CD4-positive, alpha-beta T cell treated with Interleukin-6 at 100 ng/mL for 8 hours (primary cell): Measurements from ENCODE around the gene NCLN.
"Not testable (repeated sequence)": the region's sequence is repeated elsewhere in the genome, so short reads cannot be mapped to it uniquely, and the experiment has no call there.

Experiments used
- DNase-seq: peaks from one replicate; pipeline ENCODE4 v3.0.0-alpha.2; 2020; ENCODE audit warnings: mixed read lengths, low spot score

Gene NCLN

GRCh38 chr19:3225677-3226093 lies 40.0 kb downstream of the NCLN start:
- DNase-seq, result no peak

DNA sequence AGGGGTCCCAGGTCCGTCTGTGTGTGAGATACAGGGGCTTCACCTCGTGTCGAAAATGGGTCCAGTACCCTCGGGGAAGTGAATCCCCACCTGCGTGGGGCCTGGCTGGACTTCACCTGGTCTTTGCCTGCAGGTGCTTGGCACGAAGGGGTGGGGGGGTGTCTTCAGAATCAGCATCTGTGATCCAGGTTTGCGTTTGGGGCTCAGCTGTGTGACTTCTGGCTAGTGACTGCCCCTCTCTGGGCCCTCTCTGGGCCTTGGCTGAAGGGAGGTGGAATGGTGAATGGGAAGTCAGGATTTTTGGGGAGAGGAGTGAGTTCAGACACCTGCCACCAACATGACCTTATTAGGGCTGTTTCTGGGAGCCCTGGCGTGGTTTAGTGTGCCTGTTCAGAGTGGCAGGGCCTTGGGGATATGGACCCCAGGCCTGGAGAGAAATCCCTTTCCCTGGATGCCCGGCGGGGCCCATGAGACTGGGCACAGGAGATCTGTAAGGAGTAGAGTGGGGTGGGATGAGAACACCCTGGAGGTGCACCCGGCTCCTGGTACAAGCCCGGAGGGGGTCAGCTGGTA lies 41.4 kb downstream of the NCLN start:
- no peak for DNase-seq

DNA sequence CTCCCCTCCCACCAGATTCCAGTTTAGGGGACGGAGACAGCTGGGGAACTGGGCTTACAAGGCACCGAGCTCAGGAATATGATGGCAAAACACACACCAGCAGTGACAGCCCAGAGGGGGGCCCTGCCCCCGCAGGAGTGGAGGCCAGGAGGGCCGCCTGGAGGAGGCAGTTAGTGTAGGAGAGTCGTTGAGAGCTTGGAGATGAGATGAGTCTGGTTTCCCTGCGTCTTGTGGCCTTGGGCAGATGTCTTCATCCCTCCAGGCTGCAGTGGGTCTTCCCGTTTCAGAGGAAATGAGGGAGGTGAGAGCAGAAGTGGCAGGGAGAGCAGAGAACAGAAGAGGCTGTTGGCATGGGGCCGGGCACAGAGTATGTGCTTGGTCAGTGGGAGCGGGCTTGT lies 43.6 kb downstream of the NCLN start:
- no peak for DNase-seq

DNA sequence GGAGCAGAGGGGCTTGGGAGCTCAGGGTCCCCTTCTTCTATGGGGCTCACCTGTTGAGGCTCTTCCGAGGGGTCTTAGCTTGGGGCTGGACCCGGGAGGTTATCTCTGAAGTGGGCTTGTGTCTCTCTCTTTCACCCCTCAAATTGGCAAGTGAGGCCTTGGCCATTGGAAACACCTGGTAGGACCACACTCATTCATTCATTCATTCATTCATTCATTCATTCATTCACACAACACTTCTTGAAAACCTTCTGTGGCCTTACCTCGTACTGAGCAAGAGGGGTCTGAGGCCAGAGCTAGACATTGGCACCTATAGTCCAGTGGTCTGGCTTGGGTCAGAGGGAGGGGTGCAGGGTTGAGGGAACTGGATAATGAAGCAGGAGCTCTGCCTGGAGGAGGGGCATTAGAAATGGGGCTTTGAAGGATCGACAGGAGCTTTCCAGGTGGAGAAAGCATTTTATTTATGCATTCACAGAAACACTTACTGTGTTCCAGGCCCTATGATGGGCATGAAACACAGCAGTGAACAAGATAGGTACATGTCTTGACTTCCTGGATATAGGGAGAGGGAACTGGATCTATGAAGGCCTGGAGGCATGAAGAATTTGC lies 44.3 kb downstream of the NCLN start:
- DNase-seq, result no peak

- DNase-seq, result no peak
Measured at GRCh38 chr19:3231288-3231687, 45.6 kb downstream of the NCLN start.

DNA sequence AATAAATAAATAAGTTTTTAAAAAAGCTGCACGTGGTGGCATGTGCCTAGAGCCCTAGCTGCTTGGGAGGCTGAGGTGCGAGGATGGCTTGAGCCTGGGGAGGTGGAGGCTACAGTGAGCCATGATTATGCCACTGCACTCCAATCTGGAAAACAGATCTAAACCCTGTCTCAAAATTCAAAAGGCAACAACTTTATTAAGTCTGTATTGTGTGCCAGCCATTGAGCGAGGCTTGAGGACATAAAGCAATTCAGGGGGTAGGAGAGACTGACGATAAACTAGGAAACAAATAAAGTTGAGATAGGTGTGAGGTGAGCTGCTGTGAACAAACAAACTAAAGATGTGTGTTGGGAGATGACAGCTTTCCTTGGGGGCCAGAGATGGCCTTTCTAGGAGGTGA lies 47.4 kb downstream of the NCLN start:
- no peak for DNase-seq

GRCh38 chr19:3233831-3234230 lies 48.1 kb downstream of the NCLN start:
- DNase-seq, result no peak

DNA sequence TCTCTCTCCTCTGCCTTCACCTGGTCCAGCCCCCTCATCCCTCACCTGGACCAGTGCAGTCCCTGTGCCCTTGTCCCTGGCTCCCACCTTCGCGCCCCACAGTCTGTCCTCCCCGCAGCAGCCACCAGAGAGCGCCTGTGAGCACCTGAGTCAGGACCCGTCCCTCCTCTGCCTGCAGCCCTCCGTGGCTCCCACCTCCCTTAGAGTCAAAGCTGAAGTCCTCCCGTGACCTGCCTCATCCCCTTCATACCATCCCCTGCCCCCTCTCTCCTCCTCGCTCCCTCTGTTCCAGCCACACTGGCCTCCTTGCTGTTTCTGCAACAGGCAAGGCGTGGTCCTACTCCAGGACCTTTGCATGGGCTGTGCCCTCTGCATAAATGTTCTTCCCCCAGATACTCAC lies 49.1 kb downstream of the NCLN start:
- DNase-seq, result no peak

DNA sequence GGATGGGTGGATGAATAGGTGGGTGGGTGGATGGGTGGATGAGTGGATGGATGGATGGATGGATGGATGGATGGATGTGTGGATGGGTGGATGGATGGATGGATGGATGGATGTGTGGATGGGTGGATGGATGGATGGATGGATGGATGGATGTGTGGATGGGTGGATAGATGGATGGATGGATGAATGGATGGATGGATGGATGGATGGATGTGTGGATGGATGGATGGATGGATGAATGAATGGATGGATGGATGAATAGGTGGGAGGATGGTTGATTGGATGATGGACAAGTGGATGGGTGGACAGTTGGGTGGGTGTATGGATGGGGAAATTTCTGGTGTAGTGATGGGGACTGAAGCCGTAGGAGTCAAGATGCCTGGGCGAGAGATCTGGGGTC lies 49.9 kb downstream of the NCLN start:
- DNase-seq, result not testable (repeated sequence)

DNA sequence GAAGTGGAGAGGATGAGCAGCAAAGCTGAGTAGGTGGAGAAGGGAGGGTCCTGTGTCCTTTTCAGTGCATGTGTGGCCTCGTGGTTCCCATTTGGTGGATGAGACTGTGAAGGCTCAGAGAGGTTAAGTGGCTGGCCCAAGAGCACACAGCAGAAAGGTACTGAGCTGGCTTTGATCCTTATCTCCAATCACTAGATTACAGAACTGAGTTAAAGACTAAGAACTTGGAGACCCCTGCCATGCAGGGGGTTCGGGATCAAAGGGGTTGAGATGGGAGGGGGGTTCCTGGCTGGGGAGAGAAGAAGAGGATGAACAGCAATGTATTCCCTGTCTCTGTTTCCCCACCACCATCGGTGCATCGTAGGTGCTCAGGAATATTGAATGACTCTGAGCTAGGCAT lies 50.5 kb downstream of the NCLN start:
- no peak for DNase-seq

- DNase-seq, result no peak
Measured at GRCh38 chr19:3238066-3238561, 52.4 kb downstream of the NCLN start.

DNA sequence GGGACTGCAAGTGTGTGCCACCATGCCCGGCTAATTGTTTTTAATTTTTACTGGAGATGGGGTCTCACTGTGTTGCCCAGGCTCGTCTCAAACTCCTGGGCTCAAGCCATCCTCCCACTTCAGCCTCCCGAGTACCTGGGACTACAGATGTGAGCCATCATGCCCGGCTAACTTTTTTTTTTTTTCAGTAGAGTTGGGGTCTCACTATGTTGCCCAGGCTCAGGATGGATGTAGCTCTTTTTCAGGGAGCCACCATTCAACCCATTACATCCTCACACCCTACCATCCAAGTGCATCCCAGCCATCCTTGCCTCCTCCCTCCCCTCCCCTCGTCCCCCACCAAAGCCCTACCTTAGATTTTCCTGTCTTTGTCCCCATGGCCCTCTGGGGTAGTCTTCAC lies 53.6 kb downstream of the NCLN start:
- no peak for DNase-seq

DNA sequence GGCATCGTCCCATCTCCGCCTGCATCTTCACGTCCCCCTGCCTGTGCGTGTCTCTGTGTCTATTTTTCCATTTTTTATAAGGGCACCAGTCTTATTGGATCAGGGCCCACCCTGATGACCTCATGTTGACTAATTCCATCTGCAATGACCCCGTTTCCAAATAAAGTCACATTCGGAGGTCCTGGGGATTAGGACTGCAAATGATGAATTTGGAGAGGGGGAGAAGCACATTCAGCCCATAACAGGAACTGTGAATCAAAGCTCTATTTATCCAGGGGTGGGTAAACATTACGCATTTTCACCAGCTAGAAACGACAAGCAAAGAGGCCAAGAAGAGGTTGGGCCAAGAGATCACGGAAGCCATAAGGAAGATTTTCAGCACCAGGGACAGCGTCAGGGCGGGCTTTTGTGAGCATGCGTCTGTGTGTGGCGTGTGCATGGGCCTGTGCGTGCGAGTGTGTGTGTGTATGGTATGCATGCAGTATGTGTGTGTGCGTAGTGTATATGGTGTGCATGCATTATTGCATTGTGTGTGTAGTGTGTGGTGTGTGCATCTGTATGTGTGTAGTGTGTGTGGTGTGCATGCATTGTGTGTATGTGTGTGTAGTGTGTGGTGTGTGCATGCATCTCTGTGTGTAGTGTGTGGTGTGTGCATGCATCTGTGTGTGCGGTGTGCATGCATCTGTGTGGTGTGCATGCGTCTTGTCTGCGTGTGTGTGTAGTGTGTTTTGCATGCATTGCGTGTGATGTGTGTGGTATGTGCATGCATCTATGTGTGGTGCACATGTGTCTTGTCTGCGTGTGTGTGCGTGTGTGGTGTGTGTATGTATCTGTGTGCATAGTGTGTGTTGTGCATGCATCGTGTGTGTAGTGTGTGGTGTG lies 58.3 kb downstream of the NCLN start:
- peak; percentile 14 for DNase-seq

- DNase-seq, result no peak
Measured at GRCh38 chr19:3245050-3245449, 59.3 kb downstream of the NCLN start.

DNA sequence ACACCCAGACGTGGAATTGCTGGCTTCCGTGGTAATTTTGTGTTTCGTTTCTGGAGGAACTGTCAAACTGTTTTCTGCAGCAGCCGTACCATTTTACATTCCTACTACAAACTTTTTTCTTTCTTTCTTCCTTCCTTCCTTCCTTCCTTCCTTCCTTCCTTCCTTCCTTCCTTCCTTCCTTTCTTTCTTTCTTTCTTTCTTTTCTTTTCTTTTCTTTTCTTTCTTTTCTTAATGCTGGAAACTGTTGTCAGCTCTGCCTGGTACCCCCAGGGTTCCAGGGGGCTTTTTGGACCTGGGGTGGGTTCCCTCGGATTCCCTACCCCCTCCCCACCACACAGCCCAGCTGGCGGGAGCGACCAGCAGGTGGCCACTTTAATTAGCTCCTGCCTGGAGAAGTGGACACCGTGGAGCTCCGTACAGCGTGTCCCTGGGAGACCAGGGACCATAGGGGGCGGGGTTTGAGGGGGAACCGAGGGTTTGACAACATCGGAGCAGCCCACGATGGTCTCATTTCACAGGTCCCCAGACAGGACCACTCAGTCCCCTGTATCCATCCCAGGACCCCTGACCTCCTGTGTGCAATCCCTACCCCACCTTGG lies 63.1 kb downstream of the NCLN start:
- no peak for DNase-seq

GRCh38 chr19:3249408-3249807 lies 63.7 kb downstream of the NCLN start:
- DNase-seq, result no peak

GRCh38 chr19:3250675-3251074 lies 64.9 kb downstream of the NCLN start:
- DNase-seq, result no peak

- DNase-seq, result no peak
Measured at GRCh38 chr19:3251229-3251628, 65.5 kb downstream of the NCLN start.

- DNase-seq, result no peak
Measured at GRCh38 chr19:3252650-3253049, 66.9 kb downstream of the NCLN start.

- no peak for DNase-seq
Measured at GRCh38 chr19:3253270-3253669, 67.5 kb downstream of the NCLN start.

DNA sequence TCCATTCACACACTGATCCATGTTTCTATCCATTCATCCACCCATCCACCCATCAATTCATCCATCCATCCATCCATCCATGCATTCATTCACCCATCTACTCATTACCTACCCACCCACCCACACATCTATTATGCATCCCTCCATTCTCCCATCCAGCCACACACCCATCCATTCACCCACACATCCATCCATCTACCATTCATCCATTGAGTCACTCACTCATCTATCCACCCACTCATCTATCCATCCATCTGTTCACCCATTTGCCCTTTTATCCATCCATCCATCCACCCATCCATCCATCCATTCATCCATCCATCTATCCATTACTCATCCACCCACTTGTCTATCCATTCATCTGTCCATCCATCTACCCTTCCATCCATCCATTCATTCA lies 68.8 kb downstream of the NCLN start:
- DNase-seq, result no peak

- no peak for DNase-seq
Measured at GRCh38 chr19:3257071-3257470, 71.3 kb downstream of the NCLN start.
